ENCODE results near the gene KRTAP29-1.
"Not testable (repeated sequence)": the region's sequence is repeated elsewhere in the genome, so short reads cannot be mapped to it uniquely, and the experiment has no call there.

KRTAP29-1 gene, protein sequence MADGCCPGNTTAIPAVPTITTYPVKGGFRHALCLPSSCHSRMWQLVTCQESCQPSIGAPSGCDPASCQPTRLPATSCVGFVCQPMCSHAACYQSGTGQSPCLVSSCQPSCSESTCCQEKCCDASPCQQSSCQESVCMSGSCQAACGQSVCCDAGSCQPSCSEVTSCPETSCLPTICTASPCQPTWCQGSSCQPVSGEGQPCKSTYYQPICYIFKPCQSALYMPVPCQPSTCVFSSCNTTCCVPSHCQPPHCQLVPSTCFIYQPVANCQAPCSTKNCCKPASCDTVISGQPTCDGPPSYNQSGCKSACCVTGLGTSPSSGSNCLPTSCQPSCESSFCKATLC

DNA sequence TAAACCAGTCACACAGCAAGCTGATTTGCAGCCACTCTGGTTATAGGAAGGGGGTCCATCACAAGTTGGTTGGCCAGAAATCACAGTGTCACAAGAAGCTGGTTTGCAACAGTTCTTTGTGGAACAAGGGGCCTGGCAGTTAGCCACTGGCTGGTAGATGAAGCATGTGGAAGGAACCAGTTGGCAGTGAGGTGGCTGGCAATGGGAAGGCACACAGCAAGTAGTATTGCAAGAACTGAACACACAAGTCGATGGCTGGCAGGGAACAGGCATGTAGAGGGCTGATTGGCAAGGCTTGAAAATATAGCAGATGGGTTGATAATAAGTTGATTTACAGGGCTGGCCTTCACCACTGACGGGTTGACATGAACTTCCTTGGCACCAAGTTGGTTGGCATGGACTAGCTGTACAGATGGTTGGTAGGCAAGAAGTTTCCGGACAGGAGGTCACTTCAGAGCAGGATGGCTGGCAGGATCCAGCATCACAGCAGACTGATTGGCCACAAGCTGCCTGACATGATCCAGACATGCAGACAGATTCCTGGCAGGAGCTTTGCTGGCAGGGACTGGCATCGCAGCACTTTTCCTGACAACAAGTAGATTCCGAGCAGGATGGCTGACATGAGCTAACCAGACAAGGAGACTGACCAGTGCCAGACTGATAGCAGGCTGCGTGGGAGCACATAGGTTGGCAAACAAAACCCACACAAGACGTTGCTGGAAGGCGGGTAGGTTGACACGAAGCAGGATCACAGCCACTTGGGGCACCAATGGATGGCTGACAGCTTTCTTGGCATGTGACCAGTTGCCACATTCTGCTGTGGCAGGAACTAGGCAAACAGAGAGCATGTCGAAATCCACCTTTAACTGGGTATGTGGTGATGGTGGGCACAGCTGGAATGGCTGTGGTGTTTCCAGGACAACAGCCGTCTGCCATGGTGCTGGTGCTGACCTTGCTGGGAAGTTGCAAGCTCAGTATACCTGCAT, at the start of gene KRTAP29-1:
TSS of gene KRTAP29-1 (minus strand) at position 936 of the 986 bp plus-strand sequence. CDS start at position 936, 0 bp downstream.
- DNase-seq (ENCODE audit: low read depth): no peak

DNA sequence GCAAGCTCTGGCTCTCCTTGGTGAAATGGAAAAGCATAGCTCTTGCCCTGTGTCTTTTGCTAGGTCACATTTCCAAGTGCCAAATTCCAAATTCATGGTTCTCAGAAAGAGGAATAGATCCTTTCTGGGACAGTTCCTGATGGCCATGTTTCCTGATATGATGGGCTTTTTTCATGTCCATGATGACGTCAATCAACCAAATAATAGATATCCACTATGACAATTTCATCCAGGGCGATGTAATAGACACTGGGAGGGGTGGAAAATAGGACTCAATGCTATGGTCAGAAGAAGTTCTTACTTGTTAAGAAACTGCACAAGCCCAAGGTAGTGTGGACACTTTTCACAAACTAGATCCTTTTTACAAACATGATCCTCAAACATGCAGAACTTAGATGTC, 48.5 kb upstream of the KRTAP29-1 start:
- no peak for DNase-seq (ENCODE audit: low read depth)

DNA sequence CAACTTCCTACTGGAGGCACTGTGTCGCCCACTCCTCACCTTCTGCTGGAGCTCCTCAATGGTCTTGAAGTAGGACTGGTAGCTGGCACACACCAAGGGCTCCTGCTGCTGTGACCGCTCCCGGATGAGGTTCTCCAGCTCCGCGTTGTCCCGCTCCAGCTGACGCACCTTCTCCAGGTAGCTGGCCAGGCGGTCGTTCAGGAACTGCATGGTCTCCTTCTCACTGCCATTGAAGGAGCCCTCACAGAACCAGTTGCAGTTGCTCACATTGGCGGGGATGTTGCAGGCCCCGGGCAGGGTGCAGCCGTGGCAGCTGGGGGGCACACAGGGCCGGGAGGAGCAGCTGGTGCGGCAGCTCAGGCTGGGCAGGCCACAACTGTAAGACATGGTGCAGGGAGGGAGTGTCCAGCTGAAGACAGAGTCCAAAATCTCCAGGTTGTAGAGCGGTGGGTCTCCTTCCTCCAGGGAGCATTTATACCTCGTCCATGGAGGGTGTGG, 47.8 kb upstream of the KRTAP29-1 start, which contains the start of gene KRT33A:
TSS of gene KRT33A (minus strand) at position 448 of the 498 bp plus-strand sequence. CDS start at position 387, 61 bp downstream.
- DNase-seq (ENCODE audit: low read depth): not testable (repeated sequence)

DNA sequence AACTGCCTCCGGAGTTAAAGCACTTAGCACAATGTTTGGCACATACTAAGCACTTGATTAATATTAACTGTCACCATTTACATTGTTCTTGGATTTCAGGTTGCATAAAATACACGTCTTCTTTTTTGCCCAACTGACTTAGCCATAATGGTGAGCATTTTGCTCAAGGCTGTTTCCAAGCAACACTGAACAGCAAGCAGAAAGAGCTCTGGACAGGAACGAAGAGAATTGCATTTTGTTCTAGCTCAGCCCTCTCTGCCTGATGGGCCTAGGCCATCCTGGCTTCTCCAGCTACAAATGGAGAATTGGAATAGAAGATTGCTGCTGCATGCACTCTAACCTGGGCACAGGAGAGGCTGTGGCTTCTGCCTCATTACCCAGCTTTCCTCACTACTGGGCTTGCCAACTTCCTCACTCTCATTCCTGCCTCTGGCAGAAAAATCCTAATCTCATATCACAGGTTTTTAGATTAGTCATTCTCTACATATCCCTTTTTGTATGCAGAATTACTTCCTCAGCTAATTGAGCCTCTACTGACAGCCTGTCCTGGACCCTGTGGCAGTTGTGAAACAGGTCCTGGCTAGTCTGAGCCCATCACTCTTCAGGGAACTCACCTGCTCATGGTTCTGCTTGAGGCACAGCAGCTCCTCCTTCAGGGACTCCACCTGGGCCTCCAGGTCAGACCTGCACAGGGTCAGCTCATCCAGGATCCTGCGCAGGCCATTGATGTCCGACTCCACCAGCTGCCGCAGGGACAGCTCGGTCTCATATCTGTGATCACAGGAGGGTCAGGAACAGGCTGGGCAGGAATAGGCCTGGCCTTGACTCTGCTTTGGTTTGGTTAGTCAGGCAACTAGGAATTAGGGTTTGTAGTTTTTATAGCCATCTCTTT, 45.5 kb upstream of the KRTAP29-1 start:
- no peak for DNase-seq (ENCODE audit: low read depth)

DNA sequence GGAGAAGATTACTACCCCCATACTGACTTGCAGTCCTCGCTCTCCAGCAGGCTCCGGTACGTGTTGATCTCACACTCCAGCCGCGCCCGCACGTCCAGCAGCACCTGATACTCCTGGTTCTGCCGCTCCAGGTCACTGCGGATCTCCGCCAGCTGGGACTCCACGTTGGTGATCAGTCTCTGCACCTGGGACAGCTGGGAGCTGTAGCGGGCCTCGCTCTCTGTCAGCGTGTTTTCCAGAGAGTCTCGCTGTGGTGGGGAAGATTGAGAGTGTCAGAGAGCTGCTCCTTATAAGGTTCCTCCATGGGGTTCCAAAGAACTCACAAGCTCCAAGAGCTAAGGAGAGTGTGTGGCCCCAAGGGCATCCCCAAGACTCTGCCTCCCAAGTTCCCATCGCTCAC, 43.8 kb upstream of the KRTAP29-1 start:
- DNase-seq (ENCODE audit: low read depth): not testable (repeated sequence)

DNA sequence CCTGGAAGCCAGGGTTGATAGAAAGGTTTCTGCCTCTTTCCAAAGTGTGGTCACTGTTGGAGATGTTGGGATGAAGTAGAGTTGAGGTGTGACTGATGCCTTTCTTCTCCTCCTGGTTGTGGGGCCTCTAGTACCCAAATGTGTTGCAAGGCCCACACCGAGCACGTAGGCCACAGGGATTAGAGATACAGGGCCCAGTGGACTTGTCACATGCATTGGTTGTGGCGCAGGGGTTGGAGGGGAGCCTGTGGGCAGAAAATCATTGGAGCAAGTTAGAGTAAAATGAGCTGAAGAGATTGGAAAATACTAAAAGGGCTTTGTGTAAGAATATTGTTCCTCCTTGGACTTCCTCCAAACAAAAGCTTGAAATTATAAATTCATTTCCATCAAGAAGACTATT, 43.3 kb upstream of the KRTAP29-1 start:
- DNase-seq (ENCODE audit: low read depth): no peak

DNA sequence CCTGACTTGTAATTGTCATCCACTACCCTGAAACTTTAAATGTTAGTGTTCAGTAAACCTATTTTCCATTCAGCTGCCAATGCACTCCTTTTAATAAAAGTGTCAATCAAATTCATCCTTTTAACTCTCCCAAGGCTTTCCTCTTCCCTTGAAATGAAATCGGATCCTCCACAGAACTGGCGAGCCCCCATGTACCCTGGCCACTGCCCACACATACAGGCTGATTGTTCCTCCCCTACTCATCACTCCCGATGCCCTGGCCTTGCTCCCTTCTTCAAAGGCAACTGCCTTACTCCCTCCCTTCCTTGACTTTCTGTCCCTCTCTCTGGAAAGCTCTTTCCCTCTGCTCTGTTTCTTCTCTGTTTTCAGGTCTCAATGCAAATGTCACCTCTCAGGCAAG, 40.4 kb upstream of the KRTAP29-1 start:
- no peak for DNase-seq (ENCODE audit: low read depth)

DNA sequence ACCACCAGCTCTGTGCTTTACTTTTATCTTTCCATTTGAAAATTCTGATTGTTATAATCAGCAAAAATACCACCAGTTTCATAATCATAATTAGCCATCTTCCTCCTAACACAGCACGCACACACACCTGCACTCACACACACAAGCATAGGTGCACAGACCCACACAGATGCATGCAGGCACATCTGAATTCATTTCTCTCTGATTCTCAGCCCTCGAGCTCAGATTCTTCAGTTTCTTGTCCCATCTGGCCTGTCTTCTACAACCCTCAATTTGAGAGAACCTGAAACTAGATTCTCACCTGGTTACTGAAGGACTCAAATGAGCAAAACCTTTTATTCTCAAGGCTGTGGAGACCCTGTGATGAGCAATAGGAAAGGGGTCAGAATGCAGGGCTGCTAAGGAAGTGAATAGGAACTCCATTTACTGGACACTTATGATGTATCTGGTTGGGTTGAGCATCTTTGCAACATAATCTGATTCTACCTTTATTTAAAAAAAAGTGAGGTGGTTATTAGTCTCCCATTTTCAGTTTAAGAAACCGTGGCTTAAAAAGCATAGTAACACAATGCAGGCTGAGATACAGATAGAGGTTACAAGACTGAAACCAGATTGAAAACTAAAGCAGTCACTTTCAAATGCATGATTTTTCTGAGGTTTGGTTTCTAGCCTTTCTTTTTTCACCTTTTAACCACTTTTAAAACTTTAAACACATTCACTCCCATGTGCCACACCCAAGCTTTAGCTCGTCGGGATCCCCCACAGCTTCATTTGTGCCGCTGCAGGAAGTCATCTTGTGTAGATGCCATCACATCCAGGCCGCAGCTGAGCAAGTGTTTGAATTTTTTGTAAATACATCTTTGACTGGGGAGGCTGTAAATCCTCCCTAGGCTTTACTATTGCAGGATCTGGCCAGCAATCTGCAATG, 38.5 kb upstream of the KRTAP29-1 start:
- DNase-seq (ENCODE audit: low read depth): no peak

DNA sequence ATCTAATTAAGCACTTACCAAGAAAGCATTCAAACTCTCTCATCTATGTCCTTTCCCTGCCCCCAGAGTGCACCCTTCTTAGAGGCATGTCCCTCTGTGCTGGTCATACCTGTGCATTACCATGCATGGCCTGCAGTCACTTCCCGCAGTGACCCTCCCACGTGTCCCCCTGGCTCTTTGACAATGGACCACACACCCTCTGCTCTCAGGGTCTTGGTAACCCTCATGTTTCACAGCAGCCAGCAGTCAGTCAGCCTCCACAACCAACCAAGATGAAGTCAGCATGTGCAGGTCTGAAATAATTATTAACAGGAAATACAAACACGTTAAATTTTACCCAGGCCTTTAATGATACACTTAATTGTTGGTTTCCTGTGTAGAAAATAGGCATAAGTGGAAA, 37.8 kb upstream of the KRTAP29-1 start:
- no peak for DNase-seq (ENCODE audit: low read depth)

DNA sequence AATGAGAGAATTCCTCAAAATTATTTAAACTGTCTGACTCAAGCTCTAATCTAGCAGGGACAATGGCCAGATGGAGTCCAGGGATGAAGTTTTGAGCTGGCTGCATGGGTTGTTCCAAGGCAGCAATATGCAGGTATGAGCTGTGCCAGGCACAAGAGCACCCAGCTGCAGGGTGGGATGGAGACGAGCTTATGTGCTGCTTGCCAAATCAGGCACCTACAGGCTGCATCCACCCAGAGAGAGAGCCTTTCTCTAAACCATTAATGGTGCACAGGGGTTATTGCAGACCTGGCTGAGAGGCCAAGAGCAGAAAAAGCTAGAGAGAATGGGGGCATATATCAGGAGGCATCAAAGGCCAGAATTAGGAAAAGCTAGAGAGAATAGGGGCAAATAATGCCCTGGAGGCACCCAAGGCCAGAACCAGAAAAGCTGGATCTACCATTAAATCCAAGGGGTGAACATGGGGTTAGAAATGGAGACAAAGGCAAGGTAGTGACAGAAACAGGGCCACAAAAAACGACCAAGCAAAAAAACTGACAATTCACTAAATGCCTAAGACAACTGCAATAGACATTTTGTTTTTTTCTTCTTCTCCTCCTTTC, 37.0 kb upstream of the KRTAP29-1 start:
- DNase-seq (ENCODE audit: low read depth): no peak

DNA sequence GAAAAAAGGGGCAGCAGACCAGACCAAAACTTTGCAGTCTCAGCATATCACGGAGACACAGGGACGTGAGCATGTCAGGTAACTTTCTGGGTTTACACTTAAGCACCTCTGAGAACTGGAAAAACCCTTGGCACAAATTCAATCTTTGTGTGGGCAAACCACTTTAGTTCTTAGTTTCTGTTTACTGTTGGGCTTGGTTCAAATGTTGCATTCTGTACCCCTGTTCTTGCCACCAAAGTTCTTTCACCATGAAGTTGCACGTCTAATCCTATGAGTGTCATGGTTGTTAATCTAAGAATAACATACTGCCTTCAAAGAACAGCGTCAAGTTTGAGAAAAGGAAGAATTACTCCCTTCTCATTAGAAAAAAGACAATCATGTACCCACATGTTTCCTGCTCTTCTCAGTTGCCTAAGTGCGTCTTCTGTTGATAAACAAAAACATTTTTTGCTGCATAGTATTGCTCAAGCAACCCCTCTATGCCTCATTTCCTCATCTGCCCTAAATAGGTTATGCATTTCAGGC, 36.4 kb upstream of the KRTAP29-1 start:
- no peak for DNase-seq (ENCODE audit: low read depth)

DNA sequence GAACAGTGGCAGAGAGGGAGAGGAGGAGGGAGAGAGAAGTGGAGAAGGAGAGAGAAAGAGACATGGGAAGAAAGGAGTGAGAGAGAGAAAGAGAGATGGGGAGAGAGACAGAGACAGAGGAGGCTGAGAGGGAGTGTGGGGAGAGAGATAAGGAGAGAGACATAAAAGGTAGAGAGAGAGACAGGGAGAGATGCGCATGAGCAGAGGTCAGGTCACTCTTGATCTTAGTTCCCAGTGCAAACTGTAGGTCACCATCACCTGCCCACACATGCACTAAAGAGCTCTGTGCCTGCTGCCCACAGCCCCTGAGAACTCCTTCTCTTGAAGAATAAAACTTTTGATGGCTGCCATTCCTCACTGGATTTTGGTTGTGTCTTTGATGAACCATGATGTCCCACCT, 33.1 kb upstream of the KRTAP29-1 start:
- no peak for DNase-seq (ENCODE audit: low read depth)

DNA sequence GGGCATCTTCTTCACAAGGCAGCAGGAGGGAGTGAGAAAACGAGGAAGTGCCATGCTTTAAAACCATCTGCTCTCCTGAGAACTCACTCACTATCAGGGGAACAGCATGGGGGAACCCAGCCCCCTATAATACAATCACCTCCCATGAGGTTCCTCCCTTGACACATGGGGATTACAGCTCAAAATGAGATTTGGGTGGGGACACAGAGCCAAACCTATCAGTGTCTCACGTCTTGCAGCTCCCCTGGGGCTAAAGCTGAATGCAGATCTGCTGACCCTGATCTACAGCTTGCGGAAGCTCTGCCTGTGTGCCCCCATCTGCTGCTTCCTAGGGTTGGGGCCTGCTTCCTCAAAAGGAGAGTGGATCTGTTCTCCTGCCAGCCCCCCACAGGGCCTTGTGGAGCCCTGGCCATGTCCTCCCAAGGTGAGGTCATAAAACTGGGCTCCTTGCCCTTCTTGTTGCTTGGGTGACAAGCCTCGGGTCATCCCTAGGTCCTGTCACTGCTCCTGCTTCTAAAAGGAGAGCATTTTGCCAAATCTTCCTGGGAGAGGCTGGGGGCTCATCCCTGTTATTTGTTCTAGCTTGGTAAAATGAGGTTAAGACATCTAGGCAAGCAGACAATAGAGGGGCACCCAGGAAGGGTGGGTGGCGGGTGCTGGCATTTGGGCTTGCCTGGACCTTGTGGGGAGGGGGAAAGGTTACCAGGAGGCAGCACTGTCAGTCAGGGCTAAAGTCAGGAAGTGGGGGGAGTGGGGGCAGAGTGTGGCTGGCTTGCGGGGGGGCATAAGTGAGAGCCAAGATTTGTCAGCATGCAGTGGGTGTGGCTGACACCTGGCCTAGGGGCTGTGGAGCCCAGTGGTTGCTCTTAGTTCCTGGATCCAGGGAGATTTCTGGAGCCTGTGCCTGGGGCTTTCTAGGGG, 32.0 kb upstream of the KRTAP29-1 start:
- no peak for DNase-seq (ENCODE audit: low read depth)

DNA sequence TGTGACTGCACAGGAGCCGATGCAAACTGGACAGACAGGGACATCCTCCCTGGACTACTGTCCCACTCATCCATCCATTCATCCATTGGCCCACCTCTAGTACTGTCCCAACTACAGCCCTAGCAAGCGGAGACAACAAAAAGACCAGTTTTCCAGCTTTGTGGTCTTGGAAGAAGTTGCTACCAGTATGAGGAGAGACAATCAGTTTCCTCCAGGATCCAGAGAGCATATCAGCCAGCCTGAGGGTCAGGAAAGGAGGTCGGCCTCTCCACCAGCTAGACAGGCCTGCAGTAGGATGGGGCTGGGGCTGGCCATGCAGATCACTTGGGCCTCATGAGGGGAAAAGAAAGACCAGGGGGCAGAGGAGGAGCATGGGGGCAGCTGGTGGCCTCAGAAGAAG, 31.2 kb upstream of the KRTAP29-1 start:
- no peak for DNase-seq (ENCODE audit: low read depth)

DNA sequence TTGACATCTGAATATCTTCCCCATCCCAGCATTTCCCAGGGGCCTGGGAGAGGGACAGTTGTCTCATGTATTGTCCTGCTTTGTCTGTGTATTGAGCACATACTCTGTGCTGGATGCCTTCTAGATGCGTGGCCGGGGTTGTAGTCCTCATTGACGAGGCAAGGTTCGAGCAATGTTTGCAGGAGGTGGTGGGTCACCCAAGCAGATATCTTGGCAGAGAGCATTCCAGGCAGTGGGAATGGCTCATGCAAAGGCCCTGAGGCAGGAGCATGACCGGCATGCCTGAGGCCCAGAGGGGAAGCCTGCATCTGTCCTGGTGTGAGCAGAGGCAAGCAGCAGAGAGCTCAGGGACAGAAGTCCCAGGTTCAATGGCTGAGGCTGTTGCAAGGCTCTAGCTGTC, 30.4 kb upstream of the KRTAP29-1 start:
- no peak for DNase-seq (ENCODE audit: low read depth)

DNA sequence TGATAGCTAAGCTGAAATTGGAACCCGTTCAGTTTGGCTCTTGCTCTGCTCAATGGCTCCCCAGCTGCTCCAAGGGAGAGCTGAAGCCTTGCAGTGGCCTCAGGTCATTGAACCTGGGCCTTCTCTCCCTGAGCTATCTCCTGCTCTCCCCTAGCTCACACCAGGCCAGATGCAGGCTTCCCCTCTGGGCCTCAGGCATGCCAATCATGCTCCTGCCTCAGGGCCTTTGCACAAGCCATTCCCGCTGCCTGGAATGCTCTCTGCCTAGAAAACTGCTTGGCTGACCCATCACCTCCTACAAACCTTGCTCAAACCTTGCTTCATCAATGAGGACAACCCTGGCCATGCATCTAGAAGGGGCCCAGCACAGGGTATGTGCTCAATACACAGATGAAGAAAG, 29.6 kb upstream of the KRTAP29-1 start:
- no peak for DNase-seq (ENCODE audit: low read depth)

DNA sequence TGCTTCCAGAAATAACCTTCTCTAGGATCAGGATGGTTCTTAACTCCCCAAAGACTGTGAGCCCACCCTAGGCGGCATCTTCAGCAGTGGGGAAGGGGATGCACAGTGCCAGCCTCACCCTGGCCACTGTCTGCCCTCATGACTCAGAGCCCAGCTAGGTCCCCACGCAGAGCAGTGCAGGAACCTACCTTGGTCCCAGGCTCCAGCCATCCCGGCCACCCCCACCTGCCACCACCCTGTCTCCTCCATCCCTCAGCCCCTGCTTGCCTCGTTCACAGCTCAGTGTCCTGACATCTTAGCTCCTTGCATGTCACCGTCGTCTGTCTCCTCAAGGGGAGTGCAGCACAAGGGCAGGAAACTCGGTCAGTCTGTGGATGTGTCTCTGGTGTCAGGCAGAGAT, 29.0 kb upstream of the KRTAP29-1 start:
- DNase-seq (ENCODE audit: low read depth): no peak

DNA sequence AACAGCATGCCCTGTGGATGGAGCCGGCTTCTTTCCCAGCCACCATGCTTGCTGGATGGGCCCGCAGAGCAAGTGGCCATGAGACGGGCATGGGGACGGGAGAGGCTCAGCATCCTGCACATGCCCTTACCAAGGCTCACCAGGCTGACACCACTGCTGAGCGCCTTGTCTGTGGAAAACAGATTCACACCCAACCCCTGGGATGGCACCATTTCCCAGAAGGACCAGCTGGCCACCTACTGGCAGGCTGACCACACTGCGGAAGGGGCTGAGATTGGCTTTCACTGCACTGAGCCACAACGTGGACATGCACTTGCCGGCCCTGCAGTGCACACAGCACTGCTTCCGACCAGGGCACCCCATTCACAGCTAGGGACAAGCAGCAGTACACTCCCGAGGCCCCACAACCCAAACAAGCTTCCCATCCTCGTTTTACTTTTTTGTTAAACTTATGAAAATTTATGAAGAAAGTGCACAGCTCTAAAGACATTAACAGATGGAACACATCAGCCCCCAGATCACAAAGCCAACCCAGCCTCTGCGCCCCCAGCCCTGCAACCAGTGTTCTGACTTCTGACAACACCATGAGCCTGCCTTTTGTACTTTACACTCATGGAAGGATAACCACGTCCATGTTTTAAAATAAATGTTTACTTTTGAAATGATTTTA, 26.8 kb upstream of the KRTAP29-1 start:
- peak; percentile 35 for DNase-seq (ENCODE audit: low read depth)
